GM12892 (cell line): ENCODE data around the gene ZNF331.
"Not testable (repeated sequence)": the region's sequence is repeated elsewhere in the genome, so short reads cannot be mapped to it uniquely, and the experiment has no call there.

Experiments used
- POLR2A ChIP-seq: IDR thresholded peaks from 2 replicates; pipeline ENCODE4 v1.6.1; 2011; ENCODE audit warnings: low read depth, low read length, control low read depth
- POLR2AphosphoS5 ChIP-seq: IDR thresholded peaks from 2 replicates; pipeline ENCODE4 v1.6.1; 2011; ENCODE audit warnings: low read depth, low read length, control low read depth
- TAF1 ChIP-seq: IDR thresholded peaks from 2 replicates; pipeline ENCODE4 v1.6.1; 2011; ENCODE audit warnings: low read depth, mild to moderate bottlenecking, control low read depth, low read length, borderline replicate concordance

DNA sequence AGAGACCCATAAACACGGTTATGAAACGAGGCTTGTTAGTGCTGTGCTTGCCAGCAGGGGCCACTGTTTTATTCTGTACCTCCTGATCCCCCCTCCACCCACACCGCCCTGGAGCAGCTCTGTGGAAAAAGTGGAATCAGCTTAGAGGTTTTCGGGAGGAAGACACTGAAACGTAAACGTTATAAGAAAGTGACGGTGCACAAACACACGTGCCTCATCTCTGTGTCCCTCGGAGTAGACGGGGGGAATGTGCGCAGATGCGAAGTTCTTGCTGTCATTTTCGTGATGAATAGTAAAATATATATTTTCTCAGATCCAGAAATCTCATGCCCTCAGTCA, 33.6 kb upstream of the ZNF331 start:
- not testable (repeated sequence) for TF ChIP-seq POLR2AphosphoS5, POLR2A, TAF1
